ENCODE results near the gene NOS3. TPM values are rescaled to one million over a fixed set of nuclear protein-coding genes. Genes with fewer than 3 reads are reported as not detected.

Gene NOS3
- total RNA-seq, 1 donor from 2014 or later: 0.74 TPM

- no peak overlapping the region for H3K4me3 Mint-ChIP-seq (ENCODE audit: low read depth)
- no peaks in the 10 kb centered on the region for H3K36me3 Mint-ChIP-seq (ENCODE audit: insufficient read depth)
- DNase-seq (ENCODE audit: low spot score, unreplicated experiment): no peak
- peaks cover 1% of the 10 kb centered on the region for H3K4me1 Mint-ChIP-seq (ENCODE audit: low read depth)
- peaks cover 22% of the 10 kb centered on the region for H3K27me3 Mint-ChIP-seq
- no peaks in the 10 kb centered on the region for H3K9me3 Mint-ChIP-seq (ENCODE audit: low read depth)
- TF ChIP-seq, protein P1, sequence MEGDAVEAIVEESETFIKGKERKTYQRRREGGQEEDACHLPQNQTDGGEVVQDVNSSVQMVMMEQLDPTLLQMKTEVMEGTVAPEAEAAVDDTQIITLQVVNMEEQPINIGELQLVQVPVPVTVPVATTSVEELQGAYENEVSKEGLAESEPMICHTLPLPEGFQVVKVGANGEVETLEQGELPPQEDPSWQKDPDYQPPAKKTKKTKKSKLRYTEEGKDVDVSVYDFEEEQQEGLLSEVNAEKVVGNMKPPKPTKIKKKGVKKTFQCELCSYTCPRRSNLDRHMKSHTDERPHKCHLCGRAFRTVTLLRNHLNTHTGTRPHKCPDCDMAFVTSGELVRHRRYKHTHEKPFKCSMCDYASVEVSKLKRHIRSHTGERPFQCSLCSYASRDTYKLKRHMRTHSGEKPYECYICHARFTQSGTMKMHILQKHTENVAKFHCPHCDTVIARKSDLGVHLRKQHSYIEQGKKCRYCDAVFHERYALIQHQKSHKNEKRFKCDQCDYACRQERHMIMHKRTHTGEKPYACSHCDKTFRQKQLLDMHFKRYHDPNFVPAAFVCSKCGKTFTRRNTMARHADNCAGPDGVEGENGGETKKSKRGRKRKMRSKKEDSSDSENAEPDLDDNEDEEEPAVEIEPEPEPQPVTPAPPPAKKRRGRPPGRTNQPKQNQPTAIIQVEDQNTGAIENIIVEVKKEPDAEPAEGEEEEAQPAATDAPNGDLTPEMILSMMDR (IDR thresholded peaks at IDR 0.05; ENCODE audit: unreplicated experiment): no peak
- H3K27ac Mint-ChIP-seq: no peak overlapping the region
These were observed 29.1 kb upstream of the NOS3 start for GRCh38 chr7:150961510-150962289.

GRCh38 chr7:150962290-150962552 is 28.6 kb upstream of the NOS3 start:
- peaks cover 22% of the 10 kb centered on the region for H3K27me3 Mint-ChIP-seq
- no peak overlapping the region for H3K4me3 Mint-ChIP-seq (ENCODE audit: low read depth)
- no peak overlapping the region for H3K27ac Mint-ChIP-seq
- H3K4me1 Mint-ChIP-seq (ENCODE audit: low read depth): no peaks in the 10 kb centered on the region
- H3K9me3 Mint-ChIP-seq (ENCODE audit: low read depth): no peaks in the 10 kb centered on the region
- DNase-seq (ENCODE audit: low spot score, unreplicated experiment): no peak
- no peaks in the 10 kb centered on the region for H3K36me3 Mint-ChIP-seq (ENCODE audit: insufficient read depth)
- TF ChIP-seq, protein P1 (IDR thresholded peaks at IDR 0.05; ENCODE audit: unreplicated experiment): no peak

DNA sequence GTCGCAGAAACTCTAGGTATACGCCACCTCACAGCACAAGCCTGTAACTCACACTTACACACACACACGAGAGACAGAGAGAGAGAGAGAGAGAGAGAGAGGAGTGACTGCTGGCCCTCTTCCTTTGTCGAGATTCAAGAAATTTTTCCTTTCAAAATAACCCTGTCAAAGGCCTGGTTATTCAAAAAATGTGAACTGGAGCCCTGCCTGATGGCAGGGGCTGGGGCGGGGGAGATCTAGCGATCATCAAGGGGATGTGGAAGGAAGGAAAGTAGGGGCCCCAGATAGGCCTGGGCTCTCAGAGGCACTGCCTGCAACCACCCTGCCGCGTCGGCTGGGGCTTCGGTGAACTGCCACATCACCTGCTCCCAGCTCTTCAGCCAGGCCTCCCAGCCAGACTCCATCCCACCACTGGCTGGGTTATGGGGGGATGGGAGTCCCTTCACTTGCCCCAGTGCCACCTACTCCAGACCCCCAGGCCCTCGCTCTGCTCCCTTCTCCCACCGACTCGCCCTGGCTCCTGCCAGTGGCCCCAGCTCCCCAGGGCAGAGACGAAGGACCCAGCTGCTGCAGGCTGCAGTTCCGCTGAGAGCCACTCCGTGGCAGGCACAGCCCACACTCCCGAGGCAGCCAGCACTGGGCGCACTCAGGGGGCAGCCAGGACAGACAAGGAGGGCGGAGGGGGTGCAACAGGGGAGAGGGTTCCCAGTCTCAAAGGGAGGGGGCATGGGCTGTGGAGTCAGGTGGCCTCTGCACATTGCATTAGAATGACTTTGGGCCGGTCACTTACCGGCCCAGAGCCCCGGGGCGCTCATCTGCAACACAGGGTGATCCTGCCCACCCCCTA is 28.0 kb upstream of the NOS3 start:
- DNase-seq (ENCODE audit: low spot score, unreplicated experiment): peak; percentile 33
- no peaks in the 10 kb centered on the region for H3K4me1 Mint-ChIP-seq (ENCODE audit: low read depth)
- H3K36me3 Mint-ChIP-seq (ENCODE audit: insufficient read depth): no peaks in the 10 kb centered on the region
- no peak overlapping the region for H3K27ac Mint-ChIP-seq
- no peaks in the 10 kb centered on the region for H3K9me3 Mint-ChIP-seq (ENCODE audit: low read depth)
- TF ChIP-seq, protein P1 (IDR thresholded peaks at IDR 0.05; ENCODE audit: unreplicated experiment): peak; percentile 80
- peaks cover 23% of the 10 kb centered on the region for H3K27me3 Mint-ChIP-seq
- no peak overlapping the region for H3K4me3 Mint-ChIP-seq (ENCODE audit: low read depth)

DNA sequence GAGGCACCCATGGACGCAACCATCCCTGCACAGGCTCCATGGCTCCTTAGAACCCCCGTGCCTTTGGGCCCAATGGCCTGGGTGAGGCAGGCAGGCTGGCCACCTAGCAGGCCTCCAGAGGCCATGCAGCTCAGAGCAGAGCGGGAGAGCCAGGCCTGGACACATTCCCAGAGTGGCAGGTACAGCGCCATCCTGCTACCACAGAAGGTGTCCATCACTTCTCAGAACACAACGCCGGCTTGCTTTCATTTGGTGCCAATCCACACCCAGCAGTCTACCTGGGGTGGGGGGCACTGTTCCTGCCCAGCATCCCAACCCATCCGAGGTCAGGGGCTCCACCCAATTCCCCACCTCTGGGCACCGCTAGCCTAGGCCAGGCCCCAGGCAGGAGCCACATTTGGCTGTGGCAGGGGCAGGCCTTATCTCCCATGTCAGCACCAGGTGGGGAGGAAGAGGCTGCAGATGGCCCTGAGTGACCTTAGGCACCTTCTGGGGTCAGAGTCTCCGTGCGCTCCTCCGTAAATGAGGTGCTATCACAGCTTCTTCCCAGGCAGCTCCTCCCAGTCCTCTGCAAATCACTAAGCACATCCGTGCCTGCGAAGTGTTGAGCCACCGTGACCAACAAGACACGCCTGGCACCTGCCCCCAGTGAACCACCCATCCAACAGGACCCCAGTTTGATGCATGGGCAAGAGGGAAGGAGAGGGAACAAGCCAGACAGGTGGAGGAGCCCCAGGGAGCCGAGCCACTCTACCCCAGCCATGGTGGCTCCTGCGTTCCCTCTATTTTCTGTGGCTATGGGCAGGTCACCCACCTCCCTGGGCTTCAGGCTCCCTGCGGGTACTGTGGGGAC is 26.9 kb upstream of the NOS3 start:
- Mint-ChIP-seq H3K9me3 (ENCODE audit: low read depth) (no peaks in the 10 kb centered on the region), H3K4me1 (ENCODE audit: low read depth) (peaks cover 1% of the 10 kb centered on the region), H3K27me3 (peaks cover 26% of the 10 kb centered on the region), H3K27ac (no peak overlapping the region), H3K36me3 (ENCODE audit: insufficient read depth) (no peaks in the 10 kb centered on the region), H3K4me3 (ENCODE audit: low read depth) (no peak overlapping the region)
- TF ChIP-seq, protein P1 (IDR thresholded peaks at IDR 0.05; ENCODE audit: unreplicated experiment): no peak
- DNase-seq (ENCODE audit: low spot score, unreplicated experiment): no peak

- no peak for DNase-seq (ENCODE audit: low spot score, unreplicated experiment)
- Mint-ChIP-seq H3K27me3 (peaks cover 29% of the 10 kb centered on the region), H3K36me3 (ENCODE audit: insufficient read depth) (no peaks in the 10 kb centered on the region), H3K9me3 (ENCODE audit: low read depth) (no peaks in the 10 kb centered on the region), H3K4me3 (ENCODE audit: low read depth) (no peak overlapping the region), H3K4me1 (ENCODE audit: low read depth) (peaks cover 5% of the 10 kb centered on the region), H3K27ac (no peak overlapping the region)
- TF ChIP-seq, protein P1 (IDR thresholded peaks at IDR 0.05; ENCODE audit: unreplicated experiment): peak; percentile 8
These were observed 26.2 kb upstream of the NOS3 start for GRCh38 chr7:150964593-150965111.
